Measurements from ENCODE around the gene ABHD5.

The ABHD5 gene

DNA sequence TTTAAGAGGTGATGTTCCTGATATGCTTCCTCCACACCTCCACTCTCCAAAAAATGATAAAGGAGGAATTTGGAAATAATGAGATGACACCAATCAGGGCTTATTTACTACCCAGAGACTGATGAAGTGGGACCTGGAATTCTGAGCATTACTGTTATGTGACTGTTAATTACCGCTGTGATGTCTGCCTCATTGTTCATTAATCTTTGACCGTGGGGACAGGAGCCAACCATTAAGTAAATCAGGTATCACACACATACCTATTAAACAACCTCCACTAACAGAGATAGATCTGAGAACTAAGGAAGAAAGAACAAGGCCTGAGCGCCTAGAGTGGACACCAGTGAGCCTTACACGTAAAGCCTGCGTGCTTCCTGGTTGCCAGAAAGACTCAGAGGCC lies 37.7 kb downstream of the ABHD5 start:
- H3K36me3 Mint-ChIP-seq: peaks cover 16% of the 10 kb centered on the region
- H3K4me1 Mint-ChIP-seq: no peaks in the 10 kb centered on the region
- ATAC-seq: no peak
- H3K27ac Mint-ChIP-seq: no peak overlapping the region
- no peak overlapping the region for H3K4me3 Mint-ChIP-seq
- no peaks in the 10 kb centered on the region for H3K9me3 Mint-ChIP-seq
- H3K27me3 Mint-ChIP-seq: no peaks in the 10 kb centered on the region

DNA sequence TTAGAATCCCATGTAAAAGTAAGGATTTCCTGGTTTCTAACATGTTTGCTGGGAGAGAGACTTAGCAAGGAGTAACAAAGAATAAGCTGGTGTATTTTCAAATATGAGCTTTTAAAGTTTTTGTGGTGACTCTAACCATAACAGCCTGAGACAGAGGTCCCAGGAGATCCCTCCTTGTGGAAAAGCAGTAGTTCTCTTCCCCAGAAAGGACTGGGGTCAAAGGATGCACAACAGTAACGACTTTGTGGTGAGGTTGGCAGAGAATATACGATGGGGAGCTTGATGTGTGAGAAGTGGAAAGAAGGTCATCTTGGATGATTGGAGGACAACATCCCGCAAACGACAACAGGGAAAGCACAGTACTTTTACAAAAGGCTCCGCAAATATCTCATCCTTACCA lies 38.2 kb downstream of the ABHD5 start:
- no peaks in the 10 kb centered on the region for H3K27me3 Mint-ChIP-seq
- no peaks in the 10 kb centered on the region for H3K4me1 Mint-ChIP-seq
- no peak overlapping the region for H3K27ac Mint-ChIP-seq
- no peak overlapping the region for H3K4me3 Mint-ChIP-seq
- no peak for ATAC-seq
- no peaks in the 10 kb centered on the region for H3K9me3 Mint-ChIP-seq
- H3K36me3 Mint-ChIP-seq: peaks cover 12% of the 10 kb centered on the region

- H3K4me1 Mint-ChIP-seq: no peaks in the 10 kb centered on the region
- H3K9me3 Mint-ChIP-seq: no peaks in the 10 kb centered on the region
- no peak overlapping the region for H3K4me3 Mint-ChIP-seq
- peaks cover 11% of the 10 kb centered on the region for H3K36me3 Mint-ChIP-seq
- no peak overlapping the region for H3K27ac Mint-ChIP-seq
- no peaks in the 10 kb centered on the region for H3K27me3 Mint-ChIP-seq
- ATAC-seq: no peak
Measured at GRCh38 chr3:43729707-43730414, 39.1 kb downstream of the ABHD5 start.

DNA sequence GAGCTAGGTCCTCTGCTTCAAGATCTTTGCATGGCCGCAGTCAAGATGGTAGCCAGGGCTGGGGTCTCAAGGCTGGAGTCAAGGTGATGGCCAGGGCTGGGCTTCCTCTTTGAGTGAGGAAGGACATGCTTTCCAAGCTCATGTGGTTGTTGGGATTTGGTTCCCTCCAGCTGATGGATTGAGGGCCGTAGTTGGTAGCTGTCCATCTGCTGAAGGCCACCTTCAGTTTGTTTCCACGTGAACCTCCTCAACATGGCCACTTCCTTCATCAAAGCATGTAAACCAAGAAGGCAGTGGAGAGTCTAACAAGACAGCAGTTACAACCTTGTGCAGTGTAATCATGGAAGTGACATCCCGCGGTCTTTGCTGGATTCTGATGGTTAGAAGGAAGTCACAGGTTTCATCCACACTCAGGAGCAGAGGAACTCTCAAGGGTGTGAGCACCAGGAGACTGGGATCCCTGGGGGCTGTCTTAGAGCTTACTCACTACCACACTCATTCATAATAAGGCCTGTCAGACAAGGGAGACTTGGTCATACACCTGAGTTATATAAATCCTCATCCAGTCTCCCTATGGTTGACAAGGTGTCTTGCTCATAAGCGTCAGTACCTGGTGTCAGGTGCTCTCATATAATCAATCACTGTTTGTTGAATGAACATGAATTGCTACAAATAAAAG lies 42.1 kb downstream of the ABHD5 start:
- peaks cover 8% of the 10 kb centered on the region for H3K36me3 Mint-ChIP-seq
- no peaks in the 10 kb centered on the region for H3K9me3 Mint-ChIP-seq
- no peak overlapping the region for H3K4me3 Mint-ChIP-seq
- no peak for ATAC-seq
- no peaks in the 10 kb centered on the region for H3K4me1 Mint-ChIP-seq
- H3K27me3 Mint-ChIP-seq: no peaks in the 10 kb centered on the region
- H3K27ac Mint-ChIP-seq: no peak overlapping the region

DNA sequence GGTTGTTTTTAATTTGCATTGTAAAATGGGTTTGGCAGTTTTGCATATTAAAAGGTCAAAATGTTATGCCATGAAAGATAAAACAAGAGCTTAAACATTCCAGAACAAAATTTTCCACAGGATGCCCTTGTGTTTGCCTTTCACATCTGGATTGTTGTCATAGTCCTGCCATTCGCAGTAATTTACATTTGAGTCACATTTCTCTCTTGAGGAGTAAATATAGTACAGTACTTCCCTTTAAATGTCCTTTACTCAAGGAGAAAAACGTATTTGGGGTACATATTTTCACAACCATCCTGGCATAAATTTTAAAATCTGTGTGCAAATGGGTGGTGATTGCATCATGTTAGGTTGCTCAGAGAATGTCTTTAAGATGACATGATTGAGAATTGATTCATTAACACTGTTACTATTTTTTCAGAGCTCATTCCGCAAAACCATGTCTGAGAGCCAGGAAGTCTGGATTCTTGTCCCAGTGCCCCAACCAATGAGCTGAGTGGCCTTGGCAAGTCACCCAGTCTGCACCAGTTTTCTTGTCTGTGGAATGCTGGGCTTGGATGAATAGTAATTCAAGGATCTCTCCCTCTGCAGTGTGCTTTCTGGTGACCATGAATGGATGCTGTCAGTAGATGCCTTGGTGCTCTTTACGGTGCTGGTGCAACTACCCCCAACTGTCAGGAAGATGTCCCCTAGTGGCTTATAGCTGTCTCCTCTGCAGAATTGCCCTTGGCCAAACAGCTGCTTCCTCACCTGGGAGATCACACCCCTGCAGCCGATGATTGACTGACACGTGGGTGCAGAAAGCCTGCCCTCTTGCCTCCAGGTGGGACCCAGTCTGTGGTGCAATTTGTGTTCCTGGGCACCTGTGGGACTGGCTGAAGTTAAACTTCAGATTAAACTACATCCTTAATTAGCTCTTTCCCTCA lies 43.0 kb downstream of the ABHD5 start:
- Mint-ChIP-seq H3K4me1 (no peaks in the 10 kb centered on the region), H3K27ac (no peak overlapping the region), H3K36me3 (peaks cover 5% of the 10 kb centered on the region), H3K27me3 (no peaks in the 10 kb centered on the region), H3K4me3 (no peak overlapping the region), H3K9me3 (no peaks in the 10 kb centered on the region)
- no peak for ATAC-seq

DNA sequence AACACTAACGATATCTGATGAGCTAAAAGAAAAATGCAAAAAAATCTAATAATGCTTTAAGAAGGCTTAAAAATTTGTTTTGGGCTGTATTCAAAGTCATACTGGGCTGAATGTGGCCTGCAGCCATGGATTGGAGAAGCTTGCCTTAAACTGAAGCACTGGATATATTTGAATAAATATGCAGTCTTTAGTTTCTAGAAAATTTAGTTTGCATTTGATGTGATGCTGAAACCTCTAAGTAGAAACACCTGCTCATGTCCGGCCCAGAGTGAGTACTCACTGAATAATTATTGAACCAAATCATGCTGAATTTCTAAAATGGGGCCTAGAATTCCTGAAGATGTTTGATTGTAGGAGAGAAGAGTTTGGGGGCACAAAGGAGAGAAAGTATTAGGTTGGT lies 43.9 kb downstream of the ABHD5 start:
- no peaks in the 10 kb centered on the region for H3K9me3 Mint-ChIP-seq
- H3K4me1 Mint-ChIP-seq: no peaks in the 10 kb centered on the region
- H3K27me3 Mint-ChIP-seq: no peaks in the 10 kb centered on the region
- no peak for ATAC-seq
- H3K36me3 Mint-ChIP-seq: peaks cover 5% of the 10 kb centered on the region
- H3K27ac Mint-ChIP-seq: no peak overlapping the region
- H3K4me3 Mint-ChIP-seq: no peak overlapping the region

DNA sequence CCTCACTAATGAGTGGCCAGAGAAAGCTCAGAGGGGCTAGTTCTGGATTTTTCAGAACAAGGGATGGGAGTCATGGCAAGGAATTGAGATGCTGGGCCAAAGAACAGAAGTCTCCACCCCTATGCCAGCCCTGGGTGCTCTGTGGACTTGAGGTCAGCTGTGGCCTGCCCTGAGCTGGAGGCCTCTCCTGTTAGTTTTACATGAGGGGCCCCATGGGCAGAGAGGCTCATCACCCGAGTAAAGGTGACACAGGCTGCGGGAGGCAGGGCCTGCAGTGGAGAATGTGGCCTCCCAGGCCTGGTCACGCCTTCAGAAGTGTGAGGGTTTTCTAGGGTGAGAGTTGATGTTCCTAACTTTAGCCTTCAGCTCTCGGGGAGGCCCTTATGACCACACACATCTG lies 44.9 kb downstream of the ABHD5 start:
- H3K36me3 Mint-ChIP-seq: peaks cover 5% of the 10 kb centered on the region
- no peak overlapping the region for H3K4me3 Mint-ChIP-seq
- no peaks in the 10 kb centered on the region for H3K9me3 Mint-ChIP-seq
- no peak for ATAC-seq
- no peaks in the 10 kb centered on the region for H3K4me1 Mint-ChIP-seq
- H3K27me3 Mint-ChIP-seq: no peaks in the 10 kb centered on the region
- no peak overlapping the region for H3K27ac Mint-ChIP-seq

DNA sequence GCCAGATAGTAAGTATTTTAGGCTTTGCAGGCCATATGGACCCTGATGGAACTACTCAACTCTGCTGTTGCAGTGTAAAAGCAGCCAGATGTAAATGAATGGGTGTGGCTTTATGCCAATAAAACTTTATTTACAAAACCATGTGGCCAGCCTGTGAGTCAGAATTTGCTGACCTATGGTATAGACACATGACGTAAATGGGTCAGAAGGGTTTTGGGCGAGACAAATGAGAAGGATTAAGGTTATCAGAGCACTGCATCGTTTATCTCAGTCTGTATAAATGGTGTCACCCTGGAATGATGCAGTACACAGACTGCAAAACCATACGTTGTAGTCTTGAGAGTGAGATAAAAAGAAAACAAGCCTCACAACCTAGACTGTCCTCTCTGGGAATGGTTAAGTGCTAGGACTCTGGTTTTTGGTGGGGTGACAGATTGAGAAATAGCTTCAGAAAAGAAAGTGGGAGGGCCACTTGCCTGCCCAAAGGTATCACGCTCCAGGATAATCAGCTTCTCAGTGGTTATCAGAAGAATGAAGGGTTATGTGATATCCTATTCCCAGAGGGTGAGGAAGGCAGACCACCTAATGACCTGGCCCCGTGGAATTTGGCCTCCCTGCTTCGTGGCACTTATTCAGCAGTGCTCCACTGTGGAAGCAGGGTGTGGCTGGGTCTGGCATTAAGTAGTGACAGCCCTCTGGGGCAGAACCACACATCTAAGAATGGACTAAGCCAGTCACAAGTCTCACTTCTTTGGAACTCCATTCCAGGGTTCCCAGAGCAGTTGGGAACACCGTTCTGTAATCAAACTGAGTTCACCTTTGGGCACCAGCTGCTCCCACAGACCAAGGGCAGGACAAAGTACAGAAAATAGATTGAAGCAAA lies 46.1 kb downstream of the ABHD5 start:
- no peak for ATAC-seq
- peaks cover 5% of the 10 kb centered on the region for H3K36me3 Mint-ChIP-seq

GRCh38 chr3:43738305-43738704 lies 47.6 kb downstream of the ABHD5 start:
- no peak overlapping the region for H3K27ac Mint-ChIP-seq

More for the DNA sequence above, 46.1 kb downstream of the ABHD5 start:
- H3K9me3 Mint-ChIP-seq: no peaks in the 10 kb centered on the region
- no peak overlapping the region for H3K27ac Mint-ChIP-seq
- H3K4me1 Mint-ChIP-seq: no peaks in the 10 kb centered on the region
- no peaks in the 10 kb centered on the region for H3K27me3 Mint-ChIP-seq
- no peak overlapping the region for H3K4me3 Mint-ChIP-seq

GRCh38 chr3:43742920-43743319 lies 52.2 kb downstream of the ABHD5 start:
- H3K4me3 Mint-ChIP-seq: no peak overlapping the region
- ATAC-seq: no peak
- H3K4me1 Mint-ChIP-seq: no peaks in the 10 kb centered on the region
- peaks cover 5% of the 10 kb centered on the region for H3K36me3 Mint-ChIP-seq
- H3K27me3 Mint-ChIP-seq: peaks cover 9% of the 10 kb centered on the region
- peaks cover 6% of the 10 kb centered on the region for H3K9me3 Mint-ChIP-seq
- H3K27ac Mint-ChIP-seq: no peak overlapping the region

More at GRCh38 chr3:43738305-43738704, 47.6 kb downstream of the ABHD5 start:
- Mint-ChIP-seq H3K9me3 (no peaks in the 10 kb centered on the region), H3K4me3 (no peak overlapping the region), H3K4me1 (no peaks in the 10 kb centered on the region), H3K27me3 (no peaks in the 10 kb centered on the region), H3K36me3 (no peaks in the 10 kb centered on the region)
- ATAC-seq: no peak

GRCh38 chr3:43747641-43748040 lies 56.9 kb downstream of the ABHD5 start:
- peaks cover 5% of the 10 kb centered on the region for H3K36me3 Mint-ChIP-seq
- no peak overlapping the region for H3K27ac Mint-ChIP-seq
- no peaks in the 10 kb centered on the region for H3K4me1 Mint-ChIP-seq
- H3K9me3 Mint-ChIP-seq: peaks cover 6% of the 10 kb centered on the region
- H3K27me3 Mint-ChIP-seq: peaks cover 30% of the 10 kb centered on the region
- ATAC-seq: no peak
- H3K4me3 Mint-ChIP-seq: no peak overlapping the region

GRCh38 chr3:43748179-43748578 lies 57.4 kb downstream of the ABHD5 start:
- peaks cover 6% of the 10 kb centered on the region for H3K9me3 Mint-ChIP-seq
- no peaks in the 10 kb centered on the region for H3K4me1 Mint-ChIP-seq
- H3K27me3 Mint-ChIP-seq: peaks cover 30% of the 10 kb centered on the region
- no peak overlapping the region for H3K4me3 Mint-ChIP-seq
- peaks cover 5% of the 10 kb centered on the region for H3K36me3 Mint-ChIP-seq
- ATAC-seq: no peak
- no peak overlapping the region for H3K27ac Mint-ChIP-seq

- peaks cover 5% of the 10 kb centered on the region for H3K36me3 Mint-ChIP-seq
- no peak overlapping the region for H3K4me3 Mint-ChIP-seq
- no peak for ATAC-seq
- H3K27ac Mint-ChIP-seq: no peak overlapping the region
- H3K27me3 Mint-ChIP-seq: peaks cover 30% of the 10 kb centered on the region
- no peaks in the 10 kb centered on the region for H3K4me1 Mint-ChIP-seq
- H3K9me3 Mint-ChIP-seq: peaks cover 6% of the 10 kb centered on the region
Measured at GRCh38 chr3:43748645-43749044, 57.9 kb downstream of the ABHD5 start.

DNA sequence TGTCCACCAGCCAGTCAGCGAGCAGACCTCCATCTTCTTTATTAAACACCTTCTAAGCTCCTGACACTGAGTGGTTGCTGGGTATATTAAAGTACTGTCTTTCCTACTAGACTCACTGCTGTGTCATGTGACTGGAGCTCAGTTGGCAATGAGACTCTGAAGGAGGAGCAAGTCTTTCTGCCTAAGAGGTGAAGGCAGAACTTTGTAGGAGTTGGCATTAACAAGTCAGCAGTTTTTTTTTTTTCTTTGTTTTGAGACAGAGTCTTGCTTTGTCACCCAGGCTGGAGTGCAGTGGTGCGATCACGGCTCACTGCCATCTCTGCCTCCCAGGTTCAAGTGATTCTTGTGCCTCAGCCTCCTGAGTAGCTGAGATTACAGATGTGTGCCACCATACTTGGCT lies 62.2 kb downstream of the ABHD5 start:
- H3K36me3 Mint-ChIP-seq: no peaks in the 10 kb centered on the region
- no peak overlapping the region for H3K27ac Mint-ChIP-seq

More for the DNA sequence above, 62.2 kb downstream of the ABHD5 start:
- ATAC-seq: no peak
- no peak overlapping the region for H3K4me3 Mint-ChIP-seq
- no peaks in the 10 kb centered on the region for H3K9me3 Mint-ChIP-seq
- H3K4me1 Mint-ChIP-seq: peaks cover 4% of the 10 kb centered on the region
- H3K27me3 Mint-ChIP-seq: peaks cover 29% of the 10 kb centered on the region
